HCT116 (cell line): ENCODE results near the gene CLDN15. TPM values are rescaled to one million over a fixed set of nuclear protein-coding genes. Genes with fewer than 3 reads are reported as not detected.
A peak's percentile ranks its signal among the peaks of the same experiment; 100 is the strongest.

Source experiments
- ATAC-seq: fragments of 200-7000 bp; cut with Tn5 transposase; 2 replicates; pipeline ENCODE4 v1.9.1; 2020; ENCODE audit warnings: mild to moderate bottlenecking, moderate library complexity
- BruUV-seq: library from RNA; stranded (reverse); fragments of 400-500 nt; replicated peaks from 2 replicates; lab custom pipeline; 2021; lab: Mats Ljungman, UMichigan
- CTCF ChIA-PET: fragments of 300-600 bp; sonication (Branson Sonifier 250); formaldehyde crosslinking; loops from one replicate; lab custom pipeline; 2021; ENCODE audit warnings: antibody characterized with exemption; lab: Charles Lee
- POLR2A ChIA-PET: fragments of 300-600, 350-600 bp; sonication (Branson Sonifier 250); formaldehyde crosslinking; loops from one replicate; lab custom pipeline; 2021; ENCODE audit warnings: antibody characterized with exemption; lab: Charles Lee
- RAD21 ChIA-PET, 2 experiments: fragments of 300-600 bp; sonication (Branson Sonifier 250); formaldehyde crosslinking; loops; one replicate each; lab custom pipeline; 2023; ENCODE audit warnings: low total read pairs in 2 of 2; ENCODE audit not compliant: uncharacterized antibody in 2 of 2, unreplicated experiment in 2 of 2, low non-redundant PET in 1 of 2; lab: Charles Lee
- DNase-seq: peaks from one replicate; pipeline ENCODE4 v3.0.0-alpha.2; 2010; ENCODE audit warnings: low read depth, low spot score
- H2AFZ ChIP-seq: fragments of 200-600 bp; shearing (Covaris generic), sonication (generic); 2 replicates; pipeline ENCODE4 v1.6.1; 2017; ENCODE audit warnings: low read depth, mixed run types, mixed read lengths, antibody characterized with exemption, low read length; ENCODE audit not compliant: poor library complexity, severe bottlenecking
- H3K27ac ChIP-seq: 2 replicates; pipeline ENCODE4 v1.5.1; 2012; ENCODE audit warnings: low read depth, low read length
- H3K27me3 ChIP-seq: fragments of 200-600 bp; sonication (generic); 2 replicates; pipeline ENCODE4 v1.6.1; 2016; ENCODE audit warnings: mixed run types, low read length, mixed read lengths; ENCODE audit not compliant: insufficient read depth
- H3K36me3 ChIP-seq, 2 experiments: fragments of 200-500 bp in 1 of 2; fragments of 200-600 bp in 1 of 2; sonication (Bioruptor generic) in 1 of 2; sonication (generic) in 1 of 2; 2 replicates each; pipeline versions ENCODE4 v1.5.1 to v1.6.1; 2014 to 2016; ENCODE audit warnings: low read length in 2 of 2, inconsistent platforms in 1 of 2, mixed read lengths in 1 of 2, mixed run types in 1 of 2; ENCODE audit not compliant: insufficient read depth in 2 of 2, control insufficient read depth in 1 of 2
- H3K4me1 ChIP-seq, 2 experiments: fragments of 200-600 bp in 1 of 2; sonication (generic) in 1 of 2; 2 replicates each; pipeline versions ENCODE4 v1.5.1 to v1.6.1; 2012 to 2017; ENCODE audit warnings: low read length in 2 of 2, inconsistent platforms in 1 of 2, mild to moderate bottlenecking in 1 of 2, mixed read lengths in 1 of 2, mixed run types in 1 of 2, moderate library complexity in 1 of 2; ENCODE audit not compliant: insufficient read depth in 2 of 2, control insufficient read depth in 1 of 2
- H3K4me2 ChIP-seq: fragments of 200-600 bp; sonication (generic); 2 replicates; pipeline ENCODE4 v1.6.1; 2017; ENCODE audit warnings: mixed run types, low read length, mixed read lengths
- H3K4me3 ChIP-seq, 2 experiments: fragments of 200-600 bp in 1 of 2; sonication (generic) in 1 of 2; replicated peaks in 1 of 2; 2 replicates each; pipeline ENCODE4 v1.5.1; 2011 to 2016; ENCODE audit warnings: low read length in 2 of 2, control low read depth in 1 of 2, low read depth in 1 of 2, mild to moderate bottlenecking in 1 of 2, mixed read lengths in 1 of 2, mixed run types in 1 of 2
- H3K79me2 ChIP-seq: fragments of 200-600 bp; sonication (generic); 2 replicates; pipeline ENCODE4 v1.6.1; 2017; ENCODE audit warnings: mild to moderate bottlenecking, mixed run types, low read length, moderate library complexity, mixed read lengths; ENCODE audit not compliant: insufficient read depth
- H3K9ac ChIP-seq: fragments of 200-600 bp; sonication (generic); 2 replicates; pipeline ENCODE4 v1.6.1; 2016; ENCODE audit warnings: low read length, mixed read lengths
- H3K9me2 ChIP-seq: fragments of 200-600 bp; sonication (generic), shearing (Covaris generic); 2 replicates; pipeline ENCODE4 v1.6.1; 2017; ENCODE audit warnings: mixed run types, mild to moderate bottlenecking, moderate library complexity; ENCODE audit not compliant: insufficient read depth
- H3K9me3 ChIP-seq, 2 experiments: fragments of 200-500 bp in 1 of 2; fragments of 200-600 bp in 1 of 2; sonication (Bioruptor generic) in 1 of 2; sonication (generic) in 1 of 2; 2 replicates each; pipeline ENCODE4 v1.6.1; 2014 to 2017; ENCODE audit warnings: low read length in 2 of 2, mixed read lengths in 2 of 2, inconsistent platforms in 1 of 2, low read depth in 1 of 2, mild to moderate bottlenecking in 1 of 2, mixed run types in 1 of 2, moderate library complexity in 1 of 2; ENCODE audit not compliant: control insufficient read depth in 1 of 2, insufficient read depth in 1 of 2
- H4K20me1 ChIP-seq: fragments of 200-600 bp; sonication (generic), shearing (Covaris generic); 2 replicates; pipeline ENCODE4 v1.6.1; 2017; ENCODE audit warnings: mixed run types, mild to moderate bottlenecking, moderate library complexity; ENCODE audit not compliant: insufficient read depth
- ATF3 ChIP-seq: IDR thresholded peaks from 2 replicates; pipeline ENCODE4 v1.6.1; 2012
- CEBPB ChIP-seq: IDR thresholded peaks from 2 replicates; pipeline ENCODE4 v1.6.1; 2012; ENCODE audit warnings: low read depth
- CTCF ChIP-seq, 3 experiments: fragments of 200-600 bp in 1 of 3; sonication (generic) in 1 of 3; IDR thresholded peaks in 2 of 3; conservative IDR thresholded peaks in 1 of 3; 2 replicates each; pipeline ENCODE4 v1.5.1; 2012 to 2017; ENCODE audit warnings: low read depth in 2 of 3, low read length in 2 of 3, antibody characterized with exemption in 1 of 3, borderline replicate concordance in 1 of 3, control low read depth in 1 of 3, mild to moderate bottlenecking in 1 of 3, mixed read lengths in 1 of 3, mixed run types in 1 of 3, moderate library complexity in 1 of 3; ENCODE audit not compliant: insufficient read depth in 1 of 3
- EGR1 ChIP-seq: IDR thresholded peaks from 2 replicates; pipeline ENCODE4 v1.6.1; 2012; ENCODE audit warnings: low read depth
- ELF1 ChIP-seq: IDR thresholded peaks from 2 replicates; pipeline ENCODE4 v1.6.1; 2012; ENCODE audit warnings: low read depth, borderline replicate concordance
- EZH2 ChIP-seq: fragments of 200-600 bp; sonication (generic); IDR thresholded peaks from 2 replicates; pipeline ENCODE4 v1.6.1; 2017; ENCODE audit warnings: antibody characterized with exemption, mixed run types
- EZH2phosphoT487 ChIP-seq: fragments of 200-600 bp; IDR thresholded peaks from 2 replicates; pipeline ENCODE4 v1.6.1; 2018; ENCODE audit warnings: antibody characterized with exemption, borderline replicate concordance
- FOSL1 ChIP-seq: IDR thresholded peaks from 2 replicates; pipeline ENCODE4 v1.6.1; 2012; ENCODE audit warnings: low read depth
- JUND ChIP-seq: IDR thresholded peaks from 2 replicates; pipeline ENCODE4 v1.6.1; 2012
- MAX ChIP-seq: IDR thresholded peaks from 2 replicates; pipeline ENCODE4 v1.6.1; 2012
- POLR2A ChIP-seq: IDR thresholded peaks from 2 replicates; pipeline ENCODE4 v1.7.0; 2011; ENCODE audit warnings: borderline replicate concordance; ENCODE audit not compliant: insufficient read depth, insufficient read length; ENCODE audit errors: extremely low read depth
- POLR2AphosphoS5 ChIP-seq: IDR thresholded peaks from 2 replicates; pipeline ENCODE4 v1.6.1; 2011; ENCODE audit warnings: mild to moderate bottlenecking, low read depth, low read length, moderate library complexity
- RAD21 ChIP-seq: IDR thresholded peaks from 2 replicates; pipeline ENCODE4 v1.6.1; 2012; ENCODE audit warnings: low read depth, mild to moderate bottlenecking
- SIN3A ChIP-seq: IDR thresholded peaks from 2 replicates; pipeline ENCODE4 v1.6.1; 2012; ENCODE audit warnings: low read depth
- SP1 ChIP-seq: IDR thresholded peaks from 2 replicates; pipeline ENCODE4 v1.6.1; 2012; ENCODE audit warnings: low read depth
- SRF ChIP-seq: IDR thresholded peaks from 2 replicates; pipeline ENCODE4 v1.6.1; 2012; ENCODE audit warnings: low read depth
- TCF7L2 ChIP-seq: IDR thresholded peaks from 2 replicates; pipeline ENCODE4 v1.7.0; 2011; ENCODE audit warnings: borderline replicate concordance, inconsistent platforms; ENCODE audit not compliant: insufficient read depth, insufficient read length; ENCODE audit errors: extremely low read depth
- YY1 ChIP-seq: IDR thresholded peaks from 2 replicates; pipeline ENCODE4 v1.6.1; 2011; ENCODE audit warnings: low read length, low read depth, moderate library complexity, mild to moderate bottlenecking; ENCODE audit not compliant: insufficient replicate concordance; ENCODE audit errors: extremely low read depth
- ZBTB33 ChIP-seq: IDR thresholded peaks from 2 replicates; pipeline ENCODE4 v1.6.1; 2011; ENCODE audit warnings: mild to moderate bottlenecking, low read length, moderate library complexity; ENCODE audit not compliant: insufficient replicate concordance; ENCODE audit errors: extremely low read depth
- ZFX ChIP-seq: fragments of 450-650 bp; IDR thresholded peaks from 2 replicates; pipeline ENCODE4 v1.6.1; 2017
- ZNF274 ChIP-seq: fragments of 200-500 bp; sonication (Bioruptor generic); IDR thresholded peaks from 2 replicates; pipeline ENCODE4 v1.6.1; 2014; ENCODE audit warnings: mild to moderate bottlenecking, low read depth, low read length, inconsistent platforms
- intact Hi-C: fragments of 100-400 bp; cut with micrococcal nuclease; formaldehyde crosslinking; loops from 2 replicates; pipeline ENCODE4 v1.10.0; 2022
- total RNA-seq: library from RNA; stranded (reverse); gene quantifications from one replicate; pipeline ENCODE4 v1.2.1, GENCODE V29; 2021; ENCODE audit not compliant: unreplicated experiment

Gene CLDN15
- total RNA-seq, 1 experiment from 2014 or later: 16.9 TPM

GRCh38 chr7:101217388-101218235 is 20.0 kb downstream of the CLDN15 start, which contains the start of the genes PLOD3 and ZNHIT1:
Gene PLOD3, minus strand, starts transcription at chr7:101217581. Its CDS starts 307 bp downstream, at chr7:101217274.
Gene ZNHIT1, plus strand, starts transcription at chr7:101218165. Its CDS starts 31 bp downstream, at chr7:101218196.
- BruUV-seq: no TSS peak
- Histone ChIP-seq H3K27ac (peak within 1 kb of the TSS; percentile 91), H3K36me3 (peaks cover 0 to 4% of the 10 kb centered on the region in 2 experiments; a peak in 2 of 4 replicates), H3K9ac (peak within 1 kb of the TSS; percentile 85), H3K9me2 (no peaks in the 10 kb centered on the region), H2AFZ (peak within 1 kb of the TSS; percentile 56), H3K27me3 (no peaks in the 10 kb centered on the region), H3K79me2 (peaks cover 46% of the 10 kb centered on the region), H3K4me1 (peaks cover 0 to 21% of the 10 kb centered on the region in 2 experiments; a peak in 2 of 4 replicates), H3K9me3 (no peaks in the 10 kb centered on the region), H3K4me2 (peak within 1 kb of the TSS; percentile 97), H4K20me1 (no peaks in the 10 kb centered on the region), H3K4me3 (peak within 1 kb of the TSS; percentile 93 to 97)
- intact Hi-C loops: loop anchor here (2.0 kb wide), 1 partner anchor 15 kb away; no protein-coding TSS in a partner anchor
- POLR2A ChIA-PET: interaction anchor here (0.9 to 1.8 kb wide), 11 partner anchors 9 to 328 kb away, joined by 3 to 11 read pairs (median 4); partner anchors contain the start of genes FIS1, UFSP1 and VGF
- RAD21 ChIA-PET: interaction anchor here (0.5 to 1.5 kb wide), 7 partner anchors 15 to 118 kb away, joined by 3 to 10 read pairs (median 3); no protein-coding TSS in a partner anchor
- CTCF ChIA-PET: interaction anchor here (0.8 to 2.3 kb wide), 9 partner anchors 25 to 417 kb away, joined by 3 to 21 read pairs (median 4); partner anchors contain the start of genes FIS1 and UFSP1
- peak; percentile 91 for ATAC-seq
- peak; percentile 96 for DNase-seq
- TF ChIP-seq ZBTB33 (no peak), ELF1 (no peak; the same call in 1 of the 2 replicates), JUND (no peak), RAD21 (no peak), YY1 (peak; percentile 99), CTCF (IDR thresholded peaks at IDR 0.05 in 2 of 3, conservative IDR thresholded peaks at IDR 0.05 in 1 of 3; ENCODE audit: borderline replicate concordance in 1 of 3, insufficient read depth in 1 of 3, low read depth in 2 of 3, low read length in 2 of 3) (0 out of 6 replicates have a peak, but pooled peaks of 1 of the 3 experiments have one; percentile 15), SIN3A (peak; percentile 61; the same call in 1 of the 2 replicates), CEBPB (no peak), EZH2phosphoT487 (no peak), SRF (no peak), FOSL1 (no peak), POLR2A (peak; percentile 51), TCF7L2 (peak; percentile 7), EGR1 (peak; percentile 95), ZFX (no peak; the same call in 1 of the 2 replicates), ATF3 (no peak), MAX (peak; percentile 68), SP1 (peak; percentile 24; the same call in 1 of the 2 replicates), EZH2 (no peak), ZNF274 (no peak), POLR2AphosphoS5 (peak; percentile 86)
